Measurements from ENCODE around the gene GTF3C5.

Gene GTF3C5

GRCh38 chr9:132985071-132985350 lies 45.8 kb upstream of the GTF3C5 start:
- Histone ChIP-seq H4K20me1 (ENCODE audit: insufficient read depth) (no peaks in the 10 kb centered on the region), H3K27ac (no peak overlapping the region), H2AFZ (ENCODE audit: low read depth) (no peak overlapping the region), H3K4me1 (ENCODE audit: low read depth, poor library complexity, severe bottlenecking) (no peaks in the 10 kb centered on the region), H3K9ac (no peak overlapping the region), H3K4me2 (no peak overlapping the region), H3K36me3 (ENCODE audit: insufficient read depth) (no peaks in the 10 kb centered on the region), H3K27me3 (ENCODE audit: insufficient read depth, low read depth) (peaks cover 86% of the 10 kb centered on the region), H3K4me3 (IDR thresholded peaks at IDR 0.05; ENCODE audit: insufficient read depth, low read depth, low read length) (no peak overlapping the region), H3K79me2 (ENCODE audit: insufficient read depth, low read depth) (no peaks in the 10 kb centered on the region)
- TF ChIP-seq CTCF (conservative IDR thresholded peaks at IDR 0.05; ENCODE audit: low read depth, low read length) = no peak

DNA sequence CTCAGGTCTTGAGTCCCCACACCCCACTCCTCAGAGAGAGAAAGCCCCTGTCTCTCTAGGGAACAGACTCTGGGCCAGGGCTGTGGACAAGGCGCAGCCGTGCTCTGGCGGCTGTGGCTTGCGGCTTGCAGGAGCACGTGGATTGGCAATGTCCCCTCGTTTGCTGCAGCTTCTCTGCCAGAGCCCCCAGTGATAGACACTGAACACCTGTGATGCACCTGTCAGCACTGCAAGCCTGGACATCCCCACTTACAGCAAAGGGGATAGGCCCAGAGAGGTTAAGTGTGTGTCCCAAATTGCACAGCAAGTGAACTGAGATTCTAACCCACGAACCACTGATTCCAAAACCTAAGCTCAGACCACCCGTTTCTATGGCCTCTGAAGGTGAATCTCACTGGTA lies 45.3 kb upstream of the GTF3C5 start:
- Histone ChIP-seq H3K27me3 (ENCODE audit: insufficient read depth, low read depth) (peaks cover 86% of the 10 kb centered on the region), H3K4me1 (ENCODE audit: low read depth, poor library complexity, severe bottlenecking) (no peaks in the 10 kb centered on the region), H4K20me1 (ENCODE audit: insufficient read depth) (no peaks in the 10 kb centered on the region), H3K4me3 (IDR thresholded peaks at IDR 0.05; ENCODE audit: insufficient read depth, low read depth, low read length) (no peak overlapping the region), H3K27ac (no peak overlapping the region), H3K4me2 (no peak overlapping the region), H3K79me2 (ENCODE audit: insufficient read depth, low read depth) (no peaks in the 10 kb centered on the region), H3K36me3 (ENCODE audit: insufficient read depth) (no peaks in the 10 kb centered on the region), H2AFZ (ENCODE audit: low read depth) (no peak overlapping the region), H3K9ac (no peak overlapping the region)
- TF ChIP-seq CTCF (conservative IDR thresholded peaks at IDR 0.05; ENCODE audit: low read depth, low read length) = no peak

DNA sequence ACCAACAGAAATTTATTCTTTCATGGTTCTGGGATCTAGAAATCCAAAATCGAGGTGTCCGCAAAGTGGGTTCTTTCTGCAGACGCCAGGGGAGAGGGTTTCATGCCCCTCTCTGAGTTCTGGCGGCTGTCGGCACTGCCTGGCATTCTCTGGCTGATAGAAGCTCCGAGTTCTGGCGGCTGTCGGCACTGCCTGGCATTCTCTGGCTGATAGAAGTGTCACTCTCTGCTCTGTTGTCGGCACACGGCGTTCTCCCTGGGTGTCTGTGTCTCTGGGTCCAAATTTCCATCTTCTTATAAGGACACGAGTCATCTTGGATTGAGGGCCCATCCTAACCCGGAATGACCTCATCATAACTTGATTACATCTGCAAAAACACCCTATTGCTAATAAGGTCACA lies 44.7 kb upstream of the GTF3C5 start:
- Histone ChIP-seq H3K9ac (no peak overlapping the region), H3K4me3 (IDR thresholded peaks at IDR 0.05; ENCODE audit: insufficient read depth, low read depth, low read length) (no peak overlapping the region), H2AFZ (ENCODE audit: low read depth) (no peak overlapping the region), H3K79me2 (ENCODE audit: insufficient read depth, low read depth) (no peaks in the 10 kb centered on the region), H4K20me1 (ENCODE audit: insufficient read depth) (no peaks in the 10 kb centered on the region), H3K27ac (no peak overlapping the region), H3K4me1 (ENCODE audit: low read depth, poor library complexity, severe bottlenecking) (no peaks in the 10 kb centered on the region), H3K4me2 (no peak overlapping the region), H3K36me3 (ENCODE audit: insufficient read depth) (no peaks in the 10 kb centered on the region), H3K27me3 (ENCODE audit: insufficient read depth, low read depth) (peaks cover 86% of the 10 kb centered on the region)
- no peak for TF ChIP-seq CTCF (conservative IDR thresholded peaks at IDR 0.05; ENCODE audit: low read depth, low read length)

GRCh38 chr9:132986640-132987620 lies 43.9 kb upstream of the GTF3C5 start:
- Histone ChIP-seq H3K4me2 (no peak overlapping the region), H3K9ac (no peak overlapping the region), H3K4me1 (ENCODE audit: low read depth, poor library complexity, severe bottlenecking) (no peaks in the 10 kb centered on the region), H3K36me3 (ENCODE audit: insufficient read depth) (no peaks in the 10 kb centered on the region), H3K79me2 (ENCODE audit: insufficient read depth, low read depth) (no peaks in the 10 kb centered on the region), H2AFZ (ENCODE audit: low read depth) (no peak overlapping the region), H3K27me3 (ENCODE audit: insufficient read depth, low read depth) (peaks cover 86% of the 10 kb centered on the region), H3K27ac (no peak overlapping the region), H3K4me3 (IDR thresholded peaks at IDR 0.05; ENCODE audit: insufficient read depth, low read depth, low read length) (no peak overlapping the region), H4K20me1 (ENCODE audit: insufficient read depth) (no peaks in the 10 kb centered on the region)
- no peak for TF ChIP-seq CTCF (conservative IDR thresholded peaks at IDR 0.05; ENCODE audit: low read depth, low read length)
